ENCODE results near the gene SKIC8.
"Not testable (repeated sequence)": the region's sequence is repeated elsewhere in the genome, so short reads cannot be mapped to it uniquely, and the experiment has no call there.

Gene SKIC8

DNA sequence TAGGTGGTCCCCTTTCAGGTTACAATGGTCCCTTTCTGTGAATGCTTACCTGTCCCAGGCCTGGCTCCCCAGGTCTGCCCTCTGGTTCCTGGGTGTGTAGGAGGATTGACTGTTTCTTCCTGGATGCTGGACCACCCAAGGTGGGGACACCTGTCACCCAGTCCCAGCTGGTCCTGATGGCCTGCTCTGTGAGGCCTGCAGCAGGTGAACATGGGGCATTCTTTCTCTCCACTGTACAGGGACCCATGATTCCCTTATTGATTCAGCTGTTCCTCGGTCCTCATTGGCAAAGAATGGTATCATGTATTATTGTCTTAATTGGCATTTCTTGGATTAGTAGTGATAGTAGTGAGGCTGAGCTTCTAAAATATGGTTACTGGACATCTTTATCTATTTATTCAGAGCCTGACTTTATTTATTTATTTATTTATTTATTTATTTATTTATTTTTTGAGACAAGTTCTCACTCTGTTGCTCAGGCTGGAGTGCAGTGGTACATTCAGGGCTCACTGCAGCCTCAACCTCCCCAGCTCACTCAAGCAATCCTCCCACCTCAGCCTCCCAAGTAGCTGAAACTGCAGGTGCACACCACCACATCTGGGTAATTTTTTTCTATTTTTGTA lies 43.9 kb downstream of the SKIC8 start:
- DNase-seq (ENCODE audit: low read depth): no peak

DNA sequence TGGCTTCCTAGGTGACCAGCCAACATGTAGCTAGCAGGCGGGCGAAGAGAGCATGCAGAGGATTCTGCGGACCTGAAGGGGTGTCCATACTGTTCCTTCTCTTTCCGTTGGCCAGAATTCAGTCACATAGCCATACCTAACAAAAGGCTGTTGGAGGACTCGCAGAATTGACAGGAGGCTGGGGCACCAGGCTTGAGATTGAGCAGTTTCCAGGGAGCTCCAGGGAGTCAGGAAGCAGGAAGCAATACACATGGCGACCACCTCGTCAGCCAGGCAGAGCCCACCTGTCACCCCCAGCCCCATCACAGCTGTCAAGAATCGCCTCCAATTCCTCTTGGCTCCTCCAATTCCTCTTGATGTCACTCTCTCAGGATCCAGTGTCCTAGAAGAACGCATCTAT lies 48.3 kb downstream of the SKIC8 start:
- DNase-seq (ENCODE audit: low read depth): no peak

DNA sequence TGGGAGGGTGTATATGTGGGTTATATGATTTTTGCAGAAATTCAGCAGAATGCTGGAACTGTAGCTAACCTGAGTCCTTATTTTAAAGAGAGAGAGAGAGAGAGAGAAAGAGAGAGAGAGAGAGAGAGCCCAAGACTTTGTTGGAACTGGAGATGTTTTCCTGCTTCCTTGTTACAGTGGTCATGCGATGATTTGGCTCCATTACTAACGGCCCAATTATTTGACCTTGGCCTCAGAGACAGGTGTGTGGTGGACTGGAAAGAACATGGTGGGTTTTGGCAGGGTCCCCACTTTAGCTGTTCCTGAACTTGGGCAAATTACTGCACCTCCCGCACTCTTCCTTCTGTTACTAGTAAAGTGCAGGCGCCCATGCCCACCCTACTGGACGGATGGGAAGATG lies 50.3 kb downstream of the SKIC8 start:
- no peak for DNase-seq (ENCODE audit: low read depth)

DNA sequence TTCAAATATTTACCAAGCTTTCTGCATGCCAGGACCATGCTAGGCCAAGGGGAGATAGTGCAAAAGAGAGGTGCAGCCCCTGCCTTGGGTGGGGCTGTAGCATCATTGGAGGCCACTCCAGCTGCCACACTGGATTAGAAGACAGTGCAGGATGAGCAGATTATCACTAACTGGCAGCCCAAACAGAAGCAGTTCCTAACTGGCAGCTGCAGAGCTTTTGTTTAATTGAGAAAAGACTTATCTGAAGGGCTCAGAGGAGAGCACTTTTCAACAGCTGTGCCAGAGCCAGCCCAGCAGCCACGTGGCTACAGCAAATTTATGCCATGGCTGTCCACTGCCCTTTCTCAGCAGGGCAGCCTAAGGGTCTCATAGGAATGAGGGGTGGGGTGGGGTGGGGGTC lies 51.5 kb downstream of the SKIC8 start:
- DNase-seq (ENCODE audit: low read depth): no peak

DNA sequence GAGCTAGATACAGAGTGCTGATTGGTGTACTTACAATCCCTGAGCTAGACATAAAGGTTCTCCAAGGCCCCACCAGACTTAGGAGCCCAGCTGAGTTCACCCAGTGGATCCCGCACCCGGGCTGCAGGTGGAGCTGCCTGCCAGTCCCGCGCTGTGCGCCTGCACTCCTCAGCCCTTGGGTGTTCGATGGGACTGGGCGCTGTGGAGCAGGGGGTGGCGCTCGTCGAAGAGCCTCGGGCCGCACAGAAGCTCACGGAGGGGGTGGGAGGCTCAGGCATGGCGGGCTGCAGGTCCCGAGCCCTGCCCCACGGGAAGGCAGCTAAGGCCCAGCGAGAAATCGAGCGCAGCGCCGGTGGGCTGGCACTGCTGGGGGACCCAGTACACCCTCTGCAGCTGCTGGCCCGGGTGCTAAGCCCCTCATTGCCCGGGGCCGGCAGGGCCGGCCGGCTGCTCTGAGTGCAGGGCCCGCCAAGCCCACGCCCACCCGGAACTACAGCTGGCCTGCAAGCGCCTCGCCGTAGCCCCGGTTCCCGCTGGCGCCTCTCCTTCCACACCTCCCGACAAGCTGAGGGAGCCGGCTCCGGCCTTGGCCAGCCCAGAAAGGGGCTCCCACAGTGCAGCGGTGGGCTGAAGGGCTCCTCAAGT lies 53.3 kb downstream of the SKIC8 start:
- not testable (repeated sequence) for DNase-seq (ENCODE audit: low read depth)

DNA sequence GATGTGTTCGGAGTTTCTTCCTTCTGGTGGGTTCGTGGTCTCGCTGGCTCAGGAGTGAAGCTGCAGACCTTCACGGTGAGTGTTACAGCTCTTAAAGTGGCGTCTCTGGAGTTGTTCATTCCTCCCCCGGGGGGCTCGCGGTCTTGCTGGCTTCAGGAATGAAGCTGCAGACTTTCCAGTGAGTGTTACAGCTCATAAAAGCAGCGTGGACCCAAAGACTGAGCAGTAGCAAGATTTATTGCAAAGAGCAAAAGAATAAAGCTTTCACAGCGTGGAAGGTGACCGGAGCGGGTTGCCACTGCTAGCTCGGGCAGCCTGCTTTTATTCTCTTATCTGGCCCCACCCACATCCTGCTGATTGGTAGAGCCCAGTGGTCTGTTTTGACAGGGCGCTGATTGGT lies 54.0 kb downstream of the SKIC8 start:
- DNase-seq (ENCODE audit: low read depth): not testable (repeated sequence)

DNA sequence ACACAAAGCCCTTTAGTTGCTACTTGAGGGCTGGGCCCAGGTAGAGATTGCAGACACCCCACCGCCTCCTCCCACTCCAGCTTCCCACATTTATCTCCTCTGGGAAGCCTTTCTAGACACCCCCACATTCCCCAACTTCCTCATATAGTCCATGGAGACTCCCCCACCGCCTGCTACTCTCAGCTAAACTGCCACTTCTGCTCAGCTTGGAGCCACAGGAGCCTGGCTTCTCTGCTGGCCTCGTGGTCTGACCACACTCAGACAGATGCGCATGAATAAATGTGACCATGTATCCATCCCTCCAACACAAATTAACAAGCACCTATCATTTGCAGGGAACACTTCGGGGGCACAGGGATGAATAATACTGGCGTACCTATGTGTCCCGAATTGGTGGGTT lies 54.5 kb downstream of the SKIC8 start:
- DNase-seq (ENCODE audit: low read depth): no peak

DNA sequence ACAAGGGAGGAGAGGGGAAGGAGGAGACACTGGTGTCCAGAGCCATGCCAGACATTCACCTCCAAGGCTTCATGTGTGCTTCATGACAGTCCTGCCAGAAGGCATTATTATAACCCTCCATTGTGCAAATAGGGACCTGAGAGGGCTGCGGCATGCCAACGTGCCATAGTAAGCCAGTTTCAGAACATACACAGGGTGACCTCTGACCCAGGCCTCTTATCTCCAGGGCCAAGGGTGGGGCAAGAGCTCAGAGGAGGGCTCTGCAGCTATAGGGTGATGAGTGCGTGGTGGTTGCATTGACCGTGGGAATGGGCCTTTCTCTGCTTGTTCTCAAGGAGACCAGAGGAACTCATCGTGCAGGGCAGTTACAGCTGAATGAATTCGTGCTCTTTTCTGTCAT lies 55.3 kb downstream of the SKIC8 start:
- no peak for DNase-seq (ENCODE audit: low read depth)

DNA sequence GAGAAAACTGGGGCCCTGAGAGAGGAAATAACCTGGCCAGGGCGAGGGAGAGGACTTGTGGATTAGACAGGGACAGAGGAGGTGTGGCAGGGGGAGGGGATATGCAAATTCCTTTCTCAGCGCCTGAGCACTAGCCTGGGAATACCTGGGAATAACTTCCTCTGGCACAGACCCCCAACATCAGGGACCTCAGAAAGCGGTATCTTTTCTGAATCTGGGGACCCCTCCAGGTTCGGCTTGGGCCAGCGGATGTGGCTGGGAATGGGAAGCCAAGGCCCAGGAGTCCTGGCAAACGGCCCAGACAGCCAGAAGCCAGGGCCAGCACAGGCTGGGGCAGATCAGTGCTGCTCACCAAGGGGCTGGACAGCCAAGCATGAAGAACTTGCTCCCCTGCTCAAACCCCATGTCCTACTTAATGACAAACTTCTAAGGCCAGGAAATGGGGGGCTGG lies 55.9 kb downstream of the SKIC8 start:
- DNase-seq (ENCODE audit: low read depth): no peak

DNA sequence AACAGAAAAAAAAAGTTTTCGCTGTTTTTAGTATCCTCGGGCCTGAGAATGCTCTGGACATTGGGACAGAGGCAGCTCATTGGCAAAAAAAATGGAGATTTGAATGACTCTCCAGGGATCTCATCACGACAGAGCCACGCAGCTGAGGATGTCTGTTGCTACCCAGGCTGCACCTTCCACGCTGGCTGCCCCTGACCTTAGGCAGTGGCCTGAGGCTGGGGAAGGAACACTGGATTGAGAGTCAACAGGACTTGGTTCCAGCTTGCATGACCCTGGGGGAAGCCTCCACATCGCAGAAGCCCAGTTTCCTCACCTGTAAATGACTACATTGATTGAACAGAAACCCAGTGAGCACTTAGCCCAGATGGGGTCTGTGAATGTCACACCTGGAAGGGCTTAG lies 56.4 kb downstream of the SKIC8 start:
- no peak for DNase-seq (ENCODE audit: low read depth)

DNA sequence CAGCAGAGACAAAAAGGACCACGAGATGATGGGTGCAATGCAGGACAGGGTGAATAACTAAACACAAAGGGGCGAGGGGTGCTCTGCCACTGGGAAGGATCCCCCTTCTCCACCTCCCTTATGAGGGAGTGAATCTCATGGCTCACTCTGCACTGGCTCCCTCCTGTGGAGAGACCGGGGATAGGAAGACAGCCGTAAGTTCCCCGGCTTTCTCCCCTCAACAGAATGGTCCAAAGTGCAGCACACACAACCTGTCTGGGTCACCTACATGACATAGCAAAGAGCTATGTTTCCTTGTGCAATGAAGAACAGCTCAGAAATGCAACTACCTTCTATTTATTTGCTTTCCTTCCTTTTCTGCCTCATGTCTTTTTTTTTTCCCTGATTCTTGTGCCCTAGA lies 57.3 kb downstream of the SKIC8 start:
- no peak for DNase-seq (ENCODE audit: low read depth)

DNA sequence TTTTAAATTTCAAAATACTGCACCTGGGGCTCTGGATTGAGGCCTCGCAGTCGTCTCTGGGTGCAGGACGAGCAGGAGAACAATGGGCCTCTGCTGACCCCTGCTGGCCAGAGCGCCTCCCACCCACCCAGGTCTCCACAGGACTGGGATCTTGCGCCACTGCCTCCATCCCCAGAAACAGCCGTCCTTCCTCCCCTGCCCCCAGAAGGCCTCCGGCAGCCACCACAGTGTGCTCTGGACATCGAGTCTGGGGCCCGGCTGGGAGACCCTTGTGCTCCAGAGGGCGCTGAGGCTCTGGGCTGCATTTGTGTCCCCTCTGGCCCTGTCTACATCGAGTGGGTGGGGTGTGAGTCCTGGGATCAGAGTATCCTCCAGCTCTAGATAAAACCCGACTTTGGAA lies 58.4 kb downstream of the SKIC8 start:
- peak; percentile 55 for DNase-seq (ENCODE audit: low read depth)

DNA sequence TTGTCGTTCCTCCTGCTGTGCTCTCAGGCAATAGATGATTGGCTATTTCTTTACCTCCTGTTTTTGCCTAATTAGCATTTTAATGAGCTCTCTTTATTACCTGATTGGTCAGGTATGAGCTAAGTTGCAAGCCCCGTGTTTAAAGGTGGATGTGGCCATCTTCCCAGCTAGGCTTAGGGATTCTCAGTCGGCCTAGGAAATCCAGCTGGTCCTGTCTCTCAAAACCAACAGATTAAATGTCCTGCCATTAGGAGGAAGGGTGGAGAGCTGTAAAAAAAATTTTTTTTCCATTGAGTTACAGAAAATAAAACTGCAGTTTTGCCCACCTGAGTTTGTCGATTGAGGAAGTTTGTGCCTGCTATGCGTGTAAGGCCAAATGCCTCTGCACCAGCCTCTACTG lies 59.6 kb downstream of the SKIC8 start:
- no peak for DNase-seq (ENCODE audit: low read depth)

DNA sequence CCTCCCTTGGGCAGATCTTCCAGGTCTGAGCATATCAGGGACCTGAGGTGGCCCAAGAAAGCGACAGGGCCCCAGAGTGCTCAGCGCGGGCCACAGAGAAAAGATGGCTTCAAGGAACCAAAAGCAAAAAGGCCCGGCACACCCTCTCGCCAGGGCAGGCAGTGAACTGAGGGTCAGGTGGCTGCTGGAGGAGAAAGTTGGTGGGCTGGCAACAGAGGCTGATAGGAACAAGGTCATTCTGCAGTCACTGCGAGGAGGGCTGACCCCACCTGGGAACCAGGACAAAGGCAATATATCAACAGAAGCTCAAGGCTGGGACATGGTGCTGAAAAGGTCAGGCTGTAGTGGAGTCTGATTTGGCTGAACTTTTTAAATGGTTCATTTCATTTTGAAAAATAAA lies 62.3 kb downstream of the SKIC8 start:
- DNase-seq (ENCODE audit: low read depth): no peak

DNA sequence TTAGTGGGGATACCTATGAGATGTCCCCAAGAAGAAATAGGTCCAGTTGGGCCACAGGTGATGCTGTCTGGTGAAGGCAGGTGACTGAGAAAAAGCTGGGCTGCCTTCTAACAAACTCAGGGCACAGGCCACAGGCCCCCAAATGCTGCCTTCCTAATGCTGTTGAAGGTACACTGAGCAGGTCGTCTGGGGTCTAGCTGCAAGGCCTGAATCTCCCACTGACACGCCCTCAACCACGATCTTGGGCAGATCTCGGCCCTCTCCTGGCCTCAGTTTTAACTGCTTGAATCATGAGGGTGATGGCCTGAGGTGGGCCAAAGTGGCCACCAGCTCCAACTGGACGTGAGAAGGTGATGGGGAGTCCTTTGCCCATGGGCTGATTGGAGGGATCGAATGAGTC lies 62.9 kb downstream of the SKIC8 start:
- DNase-seq (ENCODE audit: low read depth): no peak

DNA sequence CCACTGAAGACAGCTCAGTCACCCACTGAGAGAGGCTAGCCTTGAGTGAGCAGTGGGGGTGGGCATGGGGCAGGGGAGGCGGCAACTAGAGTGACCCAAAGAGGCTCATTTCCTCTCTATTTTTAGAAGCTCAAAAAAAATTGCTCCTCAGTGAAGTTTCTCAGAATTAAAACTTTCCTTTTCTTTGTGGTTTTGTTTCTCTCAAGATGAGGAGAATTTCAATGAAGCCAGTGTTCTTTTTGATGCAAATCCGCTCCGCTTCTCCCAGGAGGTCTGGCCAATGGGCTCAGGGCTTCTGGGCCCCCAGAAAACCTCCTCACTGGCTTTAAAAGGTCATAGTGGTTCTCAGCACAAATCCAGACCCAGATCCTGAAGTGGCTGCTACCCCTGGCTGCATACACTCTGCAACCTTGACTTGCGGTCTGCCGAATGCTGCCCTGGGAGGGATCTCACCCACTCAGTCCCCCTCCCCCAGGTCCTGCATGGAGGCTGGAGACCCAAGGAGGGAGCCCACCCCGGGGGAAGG lies 64.8 kb downstream of the SKIC8 start, which contains the start of gene ACSBG1:
TSS of gene ACSBG1 (minus strand) at position 51 of the 526 bp plus-strand sequence. CDS start 64 bp downstream, outside the sequence.
- DNase-seq (ENCODE audit: low read depth): no peak

DNA sequence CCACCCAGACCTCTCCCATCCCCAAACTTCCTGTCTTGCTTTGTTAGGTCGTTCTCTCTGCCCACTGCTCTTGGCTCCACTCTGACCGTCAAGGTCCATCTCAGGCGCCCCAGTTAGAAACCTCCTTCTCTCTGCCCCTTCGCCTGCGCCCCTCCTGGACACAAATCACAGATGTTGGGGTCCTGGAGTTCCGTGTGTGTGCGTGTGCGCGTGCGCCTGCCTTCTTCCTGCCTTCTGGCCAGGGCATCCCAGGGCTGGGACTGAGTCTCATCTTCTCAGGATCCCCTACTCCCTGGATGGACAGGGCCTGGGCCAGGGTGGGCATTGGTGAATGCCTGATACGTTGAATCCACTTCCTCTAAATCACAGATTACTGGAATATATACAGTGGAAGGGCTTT lies 65.9 kb downstream of the SKIC8 start:
- DNase-seq (ENCODE audit: low read depth): no peak

Measured in fibroblast of gingiva (primary cell).